CD4-positive, alpha-beta T cell (primary cell): ENCODE data around the gene RHPN2. TPM values are rescaled to one million over a fixed set of nuclear protein-coding genes. Genes with fewer than 3 reads are reported as not detected.
"Not testable (repeated sequence)": the region's sequence is repeated elsewhere in the genome, so short reads cannot be mapped to it uniquely, and the experiment has no call there.

Experiments used
- ATAC-seq: fragments of 200-7000 bp; cut with Tn5 transposase; one replicate; pipeline ENCODE4 v1.10.0; 2022; ENCODE audit warnings: mild to moderate bottlenecking; ENCODE audit not compliant: poor library complexity
- CTCF ChIA-PET: fragments of 350-600 bp; sonication (Branson Sonifier 250); formaldehyde crosslinking; loops from one replicate; lab custom pipeline; 2021; ENCODE audit warnings: antibody characterized with exemption, inconsistent platforms; lab: Charles Lee
- POLR2A ChIA-PET: fragments of 350-600 bp; sonication (Branson Sonifier 250); formaldehyde crosslinking; loops from one replicate; lab custom pipeline; 2021; ENCODE audit warnings: antibody characterized with exemption, inconsistent platforms; lab: Charles Lee
- DNase-seq, 14 experiments: peaks; one replicate each; pipeline ENCODE4 v3.0.0-alpha.2; 2013 to 2020; ENCODE audit warnings: mixed read lengths in 2 of 14
- H3K27ac ChIP-seq, 2 donors: one replicate each; pipeline versions ENCODE4 v1.5.1 to v1.7.0; 2013; ENCODE audit warnings: low read length in 2 of 2, low read depth in 1 of 2, mild to moderate bottlenecking in 1 of 2
- H3K27me3 ChIP-seq, 2 experiments: 1 replicate in 1 of 2; 2 replicates in 1 of 2; pipeline versions ENCODE4 v1.6.1 to v1.7.0; 2013; ENCODE audit warnings: low read length in 2 of 2, control low read depth in 1 of 2, mild to moderate bottlenecking in 1 of 2, moderate library complexity in 1 of 2; ENCODE audit not compliant: insufficient read depth in 2 of 2, control insufficient read depth in 1 of 2
- H3K36me3 ChIP-seq: one replicate; pipeline ENCODE4 v1.6.1; 2013; ENCODE audit warnings: low read length, control low read depth; ENCODE audit not compliant: insufficient read depth
- H3K4me1 ChIP-seq: one replicate; pipeline ENCODE4 v1.6.1; 2013; ENCODE audit warnings: low read length, control low read depth; ENCODE audit not compliant: insufficient read depth
- H3K4me3 ChIP-seq: one replicate; pipeline ENCODE4 v1.5.1; 2013; ENCODE audit warnings: mild to moderate bottlenecking, low read length, moderate library complexity
- H3K9me3 ChIP-seq, 2 experiments: 1 replicate in 1 of 2; 2 replicates in 1 of 2; pipeline versions ENCODE4 v1.6.1 to v1.7.0; 2013; ENCODE audit warnings: low read length in 2 of 2, mild to moderate bottlenecking in 2 of 2, control low read depth in 1 of 2, moderate library complexity in 1 of 2; ENCODE audit not compliant: control insufficient read depth in 1 of 2, insufficient read depth in 1 of 2
- H3K27ac Mint-ChIP-seq: one replicate; pipeline ENCODE4 v1.8.0; 2020; ENCODE audit warnings: mixed read lengths
- H3K27me3 Mint-ChIP-seq: one replicate; pipeline ENCODE4 v1.8.0; 2021; ENCODE audit warnings: mixed read lengths
- H3K36me3 Mint-ChIP-seq: one replicate; pipeline ENCODE4 v1.8.0; 2021; ENCODE audit warnings: low read depth, mixed read lengths
- H3K4me1 Mint-ChIP-seq: one replicate; pipeline ENCODE4 v1.8.0; 2021; ENCODE audit warnings: low read depth, mixed read lengths
- H3K4me3 Mint-ChIP-seq: one replicate; pipeline ENCODE4 v1.8.0; 2020; ENCODE audit warnings: mild to moderate bottlenecking, mixed read lengths
- H3K9me3 Mint-ChIP-seq: one replicate; pipeline ENCODE4 v1.8.0; 2020; ENCODE audit warnings: mixed read lengths
- intact Hi-C, 2 experiments: fragments of 100-400 bp; cut with DNase I in 1 of 2; cut with micrococcal nuclease in 1 of 2; formaldehyde crosslinking; loops; one replicate each; pipeline versions ENCODE4 v1.15.1 to v1.9.0; 2023 to 2025; cut with DNase I, micrococcal nuclease
- total RNA-seq, 174 experiments: library from RNA in 2 of 174; stranded (reverse) in 2 of 174; gene quantifications; one replicate each; pipeline ENCODE4 v1.2.3 and lab custom pipeline; 2021 to 2026
- TF ChIP-seq, protein P1 (sequence below): fragments of 200-600 bp; IDR thresholded peaks from one replicate; pipeline ENCODE4 v1.8.0; 2022; ENCODE audit warnings: antibody characterized with exemption, mild to moderate bottlenecking

Gene RHPN2
- total RNA-seq, 2 experiments from 2014 or later: 0.08 TPM; not detected in 1

DNA sequence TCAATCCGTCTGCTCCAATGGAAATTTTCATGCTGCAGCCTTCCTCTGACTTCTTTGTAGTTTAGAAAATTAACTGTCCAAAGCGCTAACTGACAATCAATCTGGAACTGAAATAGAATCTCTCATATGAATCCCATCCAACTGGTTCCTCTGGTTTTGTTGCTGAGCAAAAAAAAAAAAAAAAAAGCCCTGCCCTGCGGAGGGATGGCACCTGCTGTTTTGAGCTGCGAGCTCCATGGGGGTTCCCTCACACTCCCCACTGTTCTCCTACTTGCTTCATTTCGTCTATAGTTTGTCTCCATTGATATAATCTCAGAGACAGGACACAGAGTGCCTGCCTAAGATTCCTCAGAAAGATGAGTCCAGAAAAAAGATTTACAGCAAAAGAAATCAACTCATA is 59.2 kb downstream of the RHPN2 start:
- H3K4me3 ChIP-seq: no peak overlapping the region
- peaks cover 9% of the 10 kb centered on the region for H3K4me1 ChIP-seq
- POLR2A ChIA-PET: no interaction called here
- no peak overlapping the region for H3K27ac ChIP-seq
- intact Hi-C loops: no loop called here
- CTCF ChIA-PET: no interaction called here
- Mint-ChIP-seq H3K4me1 (peaks cover 6% of the 10 kb centered on the region), H3K27me3 (no peaks in the 10 kb centered on the region), H3K27ac (no peak overlapping the region), H3K36me3 (no peaks in the 10 kb centered on the region), H3K9me3 (no peaks in the 10 kb centered on the region), H3K4me3 (no peak overlapping the region)
- DNase-seq: no peak
- TF ChIP-seq, protein P1, sequence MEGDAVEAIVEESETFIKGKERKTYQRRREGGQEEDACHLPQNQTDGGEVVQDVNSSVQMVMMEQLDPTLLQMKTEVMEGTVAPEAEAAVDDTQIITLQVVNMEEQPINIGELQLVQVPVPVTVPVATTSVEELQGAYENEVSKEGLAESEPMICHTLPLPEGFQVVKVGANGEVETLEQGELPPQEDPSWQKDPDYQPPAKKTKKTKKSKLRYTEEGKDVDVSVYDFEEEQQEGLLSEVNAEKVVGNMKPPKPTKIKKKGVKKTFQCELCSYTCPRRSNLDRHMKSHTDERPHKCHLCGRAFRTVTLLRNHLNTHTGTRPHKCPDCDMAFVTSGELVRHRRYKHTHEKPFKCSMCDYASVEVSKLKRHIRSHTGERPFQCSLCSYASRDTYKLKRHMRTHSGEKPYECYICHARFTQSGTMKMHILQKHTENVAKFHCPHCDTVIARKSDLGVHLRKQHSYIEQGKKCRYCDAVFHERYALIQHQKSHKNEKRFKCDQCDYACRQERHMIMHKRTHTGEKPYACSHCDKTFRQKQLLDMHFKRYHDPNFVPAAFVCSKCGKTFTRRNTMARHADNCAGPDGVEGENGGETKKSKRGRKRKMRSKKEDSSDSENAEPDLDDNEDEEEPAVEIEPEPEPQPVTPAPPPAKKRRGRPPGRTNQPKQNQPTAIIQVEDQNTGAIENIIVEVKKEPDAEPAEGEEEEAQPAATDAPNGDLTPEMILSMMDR: no peak
- no peaks in the 10 kb centered on the region for H3K27me3 ChIP-seq
- no peaks in the 10 kb centered on the region for H3K36me3 ChIP-seq
- no peaks in the 10 kb centered on the region for H3K9me3 ChIP-seq
- ATAC-seq: no peak

DNA sequence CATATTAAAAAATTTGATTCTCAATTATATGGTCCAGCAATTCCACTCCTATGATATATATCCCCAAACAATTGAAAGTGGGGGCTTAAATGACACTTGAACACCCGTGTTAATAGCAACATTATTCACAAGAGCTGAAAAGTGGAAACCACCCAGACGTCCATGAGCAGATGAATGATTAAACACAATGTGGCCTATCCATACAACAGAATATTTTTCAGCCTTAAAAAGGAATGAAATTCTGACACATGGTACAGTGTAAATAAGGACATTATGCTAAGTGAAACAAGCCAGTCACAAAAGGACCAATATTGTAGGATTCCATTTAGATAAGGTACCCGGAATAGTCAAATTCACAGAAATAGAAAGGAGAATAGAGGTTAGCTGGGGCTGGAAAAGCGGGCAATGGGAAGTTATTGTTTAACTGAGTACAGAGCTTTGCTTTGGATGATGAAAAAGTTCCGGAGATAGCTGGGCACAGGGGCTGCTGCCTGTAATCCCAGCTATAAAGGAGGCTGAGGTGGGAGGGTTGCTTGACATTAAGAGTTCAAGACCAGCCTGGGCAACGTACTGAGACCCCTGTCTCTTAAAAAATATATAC is 61.2 kb downstream of the RHPN2 start:
- H3K27ac Mint-ChIP-seq, H3K4me3 ChIP-seq, H3K36me3 Mint-ChIP-seq, H3K9me3 ChIP-seq, DNase-seq, H3K4me3 Mint-ChIP-seq, H3K9me3 Mint-ChIP-seq, H3K27ac ChIP-seq, POLR2A ChIA-PET, ATAC-seq, H3K27me3 Mint-ChIP-seq, H3K27me3 ChIP-seq, H3K36me3 ChIP-seq, CTCF ChIA-PET, intact Hi-C loops: not testable (repeated sequence)
- H3K4me1 Mint-ChIP-seq: peaks cover 12% of the 10 kb centered on the region
- peaks cover 18% of the 10 kb centered on the region for H3K4me1 ChIP-seq

DNA sequence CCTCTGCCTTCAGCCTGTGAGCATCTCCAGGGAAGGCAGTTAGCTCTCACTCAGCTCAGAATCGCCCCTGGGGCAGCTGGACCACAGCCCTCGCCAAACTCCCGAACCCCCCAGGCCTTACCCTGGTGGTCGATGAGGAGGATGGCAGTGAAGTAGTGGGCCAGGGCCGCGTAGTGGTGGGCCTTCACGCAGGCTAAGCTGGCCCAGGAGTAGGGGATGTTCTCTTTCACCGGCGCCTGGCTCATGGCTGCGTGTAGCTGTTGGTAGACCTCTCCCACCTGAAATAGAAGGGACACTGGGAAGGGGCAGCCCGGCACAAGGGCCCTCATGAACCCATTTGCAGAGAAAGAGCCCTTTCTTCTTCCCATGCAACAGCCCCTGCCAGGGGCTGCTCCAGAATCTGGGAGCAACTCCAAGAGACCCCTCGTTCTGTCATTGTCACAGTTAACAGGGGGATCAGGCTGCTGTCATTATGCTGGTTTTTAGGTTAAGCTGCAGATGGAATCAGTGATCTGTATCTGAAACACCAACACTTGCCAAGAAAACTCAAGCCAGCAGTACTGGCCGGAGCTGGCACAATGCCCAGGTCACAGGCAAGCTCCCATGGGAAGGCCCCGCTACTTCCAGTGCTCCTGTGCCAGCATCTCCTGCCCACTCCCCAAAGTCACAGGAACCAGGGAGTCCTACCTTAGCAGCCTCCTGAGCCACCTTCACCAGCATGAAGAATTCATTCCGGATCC is 62.4 kb downstream of the RHPN2 start:
- H3K36me3 Mint-ChIP-seq, CTCF ChIA-PET, H3K4me3 ChIP-seq, H3K27me3 Mint-ChIP-seq, intact Hi-C loops, H3K36me3 ChIP-seq, ATAC-seq, H3K9me3 Mint-ChIP-seq, H3K27ac ChIP-seq, DNase-seq, POLR2A ChIA-PET, H3K27me3 ChIP-seq, H3K9me3 ChIP-seq, H3K4me3 Mint-ChIP-seq, H3K27ac Mint-ChIP-seq: not testable (repeated sequence)
- H3K4me1 Mint-ChIP-seq: peaks cover 17% of the 10 kb centered on the region
- peaks cover 18% of the 10 kb centered on the region for H3K4me1 ChIP-seq

DNA sequence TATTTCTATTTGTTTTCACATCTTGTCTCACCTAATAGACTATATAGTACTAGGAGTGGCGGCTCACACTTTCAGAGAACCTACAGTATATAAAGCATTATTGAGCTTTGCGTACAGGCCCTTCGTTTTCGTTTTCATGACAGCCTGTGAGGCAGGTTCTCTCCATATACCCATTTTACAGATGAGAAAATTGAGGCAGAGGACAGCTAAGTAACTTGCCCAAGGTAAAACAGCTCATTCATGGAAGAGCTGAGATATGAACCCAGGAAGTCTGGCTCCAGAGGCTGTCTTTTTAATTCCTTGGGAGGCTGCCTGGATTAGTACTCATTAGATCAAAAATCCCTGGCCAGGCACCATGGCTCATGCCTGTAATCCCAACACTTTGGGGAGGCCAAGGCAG is 63.8 kb downstream of the RHPN2 start:
- no peaks in the 10 kb centered on the region for H3K27me3 Mint-ChIP-seq
- Histone ChIP-seq H3K27ac (no peak overlapping the region), H3K4me1 (peaks cover 18% of the 10 kb centered on the region), H3K4me3 (no peak overlapping the region), H3K27me3 (no peaks in the 10 kb centered on the region), H3K36me3 (no peaks in the 10 kb centered on the region), H3K9me3 (no peaks in the 10 kb centered on the region)
- CTCF ChIA-PET: interaction anchor here (0.6 kb wide), 1 partner anchor 17 kb away, joined by 3 read pairs; no protein-coding TSS in a partner anchor
- no peak for ATAC-seq
- intact Hi-C loops: no loop called here
- no peak overlapping the region for H3K4me3 Mint-ChIP-seq
- TF ChIP-seq, protein P1: no peak
- H3K36me3 Mint-ChIP-seq: no peaks in the 10 kb centered on the region
- peaks cover 17% of the 10 kb centered on the region for H3K4me1 Mint-ChIP-seq
- no peaks in the 10 kb centered on the region for H3K9me3 Mint-ChIP-seq
- H3K27ac Mint-ChIP-seq: peak overlapping the region; percentile 3
- POLR2A ChIA-PET: no interaction called here
- DNase-seq: no peak
